ENCODE measurements around the gene PPM1F.

Gene PPM1F

GRCh38 chr22:21960200-21961126 lies 7.8 kb upstream of the PPM1F start:
- no peak for DNase-seq (ENCODE audit: low read depth)

DNA sequence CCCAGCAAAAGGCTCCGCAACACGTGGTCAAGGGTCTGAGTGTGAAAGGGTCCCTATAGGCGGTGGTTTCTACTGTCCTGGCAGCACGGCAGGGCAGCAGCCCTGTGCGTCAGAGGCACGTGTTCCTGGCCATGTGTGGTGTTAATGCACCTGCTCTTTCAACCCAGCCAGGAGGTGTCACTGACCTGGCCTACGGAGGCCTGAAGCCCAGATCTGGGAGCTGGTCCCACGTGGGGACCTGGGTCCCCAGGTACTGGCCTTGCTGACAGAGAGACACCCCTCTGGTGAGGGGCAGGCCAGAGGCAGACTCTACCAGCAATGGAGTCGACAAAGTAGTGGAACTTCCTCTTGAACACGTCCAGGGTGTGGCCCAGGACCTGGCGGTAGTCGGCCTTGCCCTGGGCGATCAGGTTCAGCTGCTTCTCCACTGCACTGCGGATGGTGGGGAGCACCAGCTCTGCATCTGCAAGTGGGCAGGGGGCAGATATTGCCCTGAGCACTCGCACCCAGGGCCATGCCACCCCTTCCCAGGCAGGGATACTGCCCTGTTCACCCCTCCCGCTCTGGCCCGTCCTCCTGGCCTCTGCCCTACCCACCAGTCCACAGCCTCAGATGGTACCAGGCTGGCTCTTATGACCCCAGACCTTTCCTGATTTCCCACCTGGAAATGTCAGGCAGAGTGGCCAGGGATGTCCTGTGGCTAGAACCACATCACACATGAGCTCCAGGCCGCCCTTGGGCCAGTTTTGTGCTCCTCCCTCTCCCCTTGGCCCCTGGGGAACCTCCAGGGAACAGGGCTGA lies 6.8 kb upstream of the PPM1F start:
- no peak for DNase-seq (ENCODE audit: low read depth)

GRCh38 chr22:21958360-21959273 lies 6.0 kb upstream of the PPM1F start:
- no peak for DNase-seq (ENCODE audit: low read depth)

GRCh38 chr22:21951931-21952465 lies 650 bp downstream of the PPM1F start:
- DNase-seq (ENCODE audit: low read depth), result no peak

DNA sequence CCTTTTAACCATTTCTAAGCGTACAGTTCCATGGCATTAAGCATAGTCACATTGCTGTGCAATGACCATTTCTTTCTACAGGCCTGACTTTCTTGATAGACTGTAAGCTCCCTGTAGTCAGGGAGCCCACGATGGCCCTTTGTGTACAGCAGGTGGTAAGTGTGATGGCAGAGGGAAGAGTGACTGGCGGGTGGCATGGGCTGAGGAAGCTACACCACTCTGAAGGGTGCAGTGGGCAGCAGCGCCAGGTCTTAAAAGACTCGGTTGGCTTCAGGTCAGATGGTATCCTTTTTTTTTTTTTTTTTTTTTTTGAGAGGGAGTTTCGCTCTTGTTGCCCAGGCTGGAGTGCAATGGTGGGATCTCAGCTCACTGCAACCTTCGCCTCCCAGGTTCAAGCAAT lies 1.6 kb downstream of the PPM1F start:
- no peak for DNase-seq (ENCODE audit: low read depth)

- DNase-seq (ENCODE audit: low read depth), result no peak
These were observed 2.7 kb downstream of the PPM1F start for GRCh38 chr22:21949948-21950347.

DNA sequence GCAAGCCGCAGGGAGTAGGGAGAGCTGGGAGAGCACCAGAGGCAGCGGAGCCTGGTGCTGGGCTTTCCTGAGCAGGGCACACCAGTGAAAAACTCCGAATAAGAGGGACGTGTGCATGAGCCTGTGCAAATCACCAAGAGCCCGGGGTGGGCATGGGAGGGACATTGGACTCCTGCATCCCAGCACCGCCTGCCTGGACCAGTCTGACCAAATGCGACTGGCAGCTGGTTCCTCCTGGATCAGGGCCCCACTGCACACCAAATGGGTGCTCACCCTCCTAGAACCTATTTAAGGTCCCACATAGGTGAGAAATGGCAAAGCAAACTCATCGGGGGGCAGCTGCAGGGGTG lies 3.1 kb downstream of the PPM1F start:
- DNase-seq (ENCODE audit: low read depth), result no peak

DNA sequence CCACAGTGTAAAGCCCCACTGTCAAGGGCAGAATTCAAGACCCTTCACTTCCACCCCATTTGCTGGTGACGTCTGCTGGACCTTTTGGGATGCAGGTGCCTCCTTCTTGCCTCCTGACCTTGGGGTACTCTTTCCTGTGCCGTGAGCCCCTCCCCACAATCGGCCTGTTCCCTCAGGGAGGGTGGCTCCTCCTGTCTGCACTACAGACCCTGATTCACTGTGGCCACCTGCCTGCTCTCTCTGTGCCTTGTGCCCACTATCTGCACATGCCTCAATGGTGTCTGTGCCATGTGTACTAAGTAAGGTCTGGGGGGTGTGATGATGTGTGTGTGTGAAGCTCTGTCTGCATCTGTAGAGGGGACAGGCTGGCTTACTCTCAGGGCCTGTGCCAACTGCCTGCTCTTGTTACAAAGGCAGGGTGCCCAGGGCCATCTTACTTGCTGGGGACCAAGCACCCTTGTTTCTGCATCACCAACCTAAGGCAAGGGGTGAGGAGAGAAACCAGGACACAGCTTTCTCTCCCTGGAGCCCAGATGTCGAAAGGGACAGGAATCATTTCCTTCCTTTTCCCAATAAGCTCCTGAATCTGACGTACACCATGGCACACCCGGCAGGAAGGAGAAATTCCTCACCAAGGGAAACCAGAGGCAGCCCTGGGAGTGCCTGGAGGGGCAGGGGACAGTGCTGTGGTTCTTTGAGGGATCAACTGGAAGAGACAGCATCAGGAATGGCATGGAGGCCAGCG lies 3.7 kb downstream of the PPM1F start:
- no peak for DNase-seq (ENCODE audit: low read depth)

- no peak for DNase-seq (ENCODE audit: low read depth)
These were observed 4.3 kb downstream of the PPM1F start for GRCh38 chr22:21948390-21948789.

GRCh38 chr22:21947040-21948014 lies 5.3 kb downstream of the PPM1F start:
- no peak for DNase-seq (ENCODE audit: low read depth)

DNA sequence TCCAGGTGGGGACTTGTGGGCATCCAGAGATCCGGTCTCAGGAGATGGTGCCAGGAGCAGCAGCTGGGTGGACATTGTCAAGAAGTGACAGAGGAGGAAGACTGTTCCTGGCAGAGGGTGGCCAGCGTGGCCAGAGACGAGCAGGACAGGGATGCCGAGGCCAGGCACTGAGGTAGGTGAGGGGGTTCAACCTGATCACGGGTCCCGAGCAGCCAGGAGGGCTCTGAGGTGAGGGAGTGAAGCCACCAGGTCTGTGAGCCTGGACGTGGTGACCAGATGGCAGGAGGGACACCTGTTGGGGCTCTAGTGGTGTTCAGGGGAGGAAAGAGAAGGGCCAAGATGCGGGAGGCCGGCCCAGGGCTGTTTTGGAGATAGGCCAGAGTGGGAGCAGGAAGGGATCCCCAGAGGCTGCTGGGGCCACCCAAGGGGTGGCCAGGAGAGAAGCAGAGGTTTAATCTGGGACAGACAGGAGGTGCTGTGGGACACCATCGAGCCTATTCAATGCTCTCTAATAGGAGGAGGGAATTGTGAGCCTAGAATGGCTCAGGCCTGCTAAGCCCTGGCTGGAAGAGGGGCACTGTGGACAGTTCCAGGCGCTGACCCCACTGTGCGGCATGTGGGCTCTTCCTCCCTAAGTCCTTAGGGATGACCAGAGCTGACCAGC lies 6.3 kb downstream of the PPM1F start:
- no peak for DNase-seq (ENCODE audit: low read depth)

GRCh38 chr22:21945453-21946261 lies 7.0 kb downstream of the PPM1F start:
- DNase-seq (ENCODE audit: low read depth), result no peak

- DNase-seq (ENCODE audit: low read depth), result no peak
These were observed 7.8 kb downstream of the PPM1F start for GRCh38 chr22:21944871-21945270.

GRCh38 chr22:21943571-21944448 lies 8.8 kb downstream of the PPM1F start:
- DNase-seq (ENCODE audit: low read depth), result no peak

DNA sequence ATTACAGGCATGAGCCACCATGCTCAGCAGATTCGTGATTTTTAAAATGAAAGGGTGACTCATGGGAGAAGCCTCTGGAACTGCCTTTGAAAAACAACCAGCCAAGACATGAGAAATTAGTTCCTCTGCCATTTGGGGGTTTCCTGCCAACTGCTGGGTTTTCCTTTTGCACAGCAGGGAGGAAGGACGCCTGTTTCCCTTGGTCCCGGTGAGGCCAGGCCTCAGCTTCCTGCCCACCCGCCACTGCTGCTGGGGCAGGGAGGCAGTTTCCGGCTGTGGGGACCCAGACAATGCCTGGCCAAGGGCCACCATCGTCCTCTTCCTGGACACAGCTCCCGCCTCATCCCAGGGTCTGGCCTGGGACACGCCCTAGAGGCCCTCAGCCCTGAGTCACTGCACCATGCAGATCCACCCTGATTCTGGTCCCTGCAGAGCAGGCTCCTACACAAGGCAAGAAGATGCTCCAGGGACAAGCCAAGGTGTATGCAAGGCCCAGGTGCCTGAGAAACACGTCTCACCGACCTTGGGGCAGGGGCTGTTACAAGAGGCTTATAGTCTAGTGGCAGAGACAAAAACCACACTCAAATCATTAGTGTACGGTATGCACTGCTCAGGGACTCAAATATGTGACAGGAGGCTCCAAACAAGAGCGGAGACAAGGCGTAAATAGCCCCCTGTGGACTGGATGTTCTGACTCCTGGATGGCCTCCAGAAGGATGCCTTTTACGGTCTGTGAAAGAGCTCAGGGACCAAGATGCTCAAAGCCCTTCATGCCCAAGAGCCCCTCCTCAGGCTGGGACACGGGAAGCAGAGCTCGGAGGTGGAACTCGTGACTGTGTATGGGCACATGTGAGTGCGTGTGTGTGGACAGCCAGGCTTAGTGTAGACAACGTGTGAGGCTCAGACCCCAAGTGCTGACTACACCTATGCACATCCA lies 10.0 kb downstream of the PPM1F start:
- no peak for DNase-seq (ENCODE audit: low read depth)

GRCh38 chr22:21941921-21942320 lies 10.7 kb downstream of the PPM1F start:
- DNase-seq (ENCODE audit: low read depth), result no peak

Data from stimulated activated CD8-positive, alpha-beta memory T cell treated with anti-CD3 and anti-CD28 coated beads, Interleukin-15, amount 100 ng/mL, for 1 hour (primary cell).